PC-3 (cell line): ENCODE measurements around the gene ANKS1B. TPM values are rescaled to one million over a fixed set of nuclear protein-coding genes. Genes with fewer than 3 reads are reported as not detected.

Experiments
- ATAC-seq: fragments of 200-7000 bp; cut with Tn5 transposase; 2 replicates; pipeline ENCODE4 v1.9.1; 2020; ENCODE audit warnings: mild to moderate bottlenecking, moderate library complexity
- BruUV-seq: library from RNA; stranded (reverse); fragments of 400-500 nt; replicated peaks from 2 replicates; lab custom pipeline; 2021; lab: Mats Ljungman, UMichigan
- CTCF ChIA-PET: fragments of 300-600 bp; sonication (Branson Sonifier 250); formaldehyde crosslinking; loops from one replicate; lab custom pipeline; 2022; ENCODE audit warnings: antibody characterized with exemption; lab: Charles Lee
- POLR2A ChIA-PET: fragments of 300-600 bp; sonication (Branson Sonifier 250); formaldehyde crosslinking; loops from one replicate; lab custom pipeline; 2022; ENCODE audit warnings: antibody characterized with exemption; ENCODE audit not compliant: unreplicated experiment; lab: Charles Lee
- DNase-seq: peaks from one replicate; pipeline ENCODE4 v3.0.0-alpha.2; 2015
- H2AFZ ChIP-seq: fragments of 300-600 bp; sonication (generic); 2 replicates; pipeline ENCODE4 v1.6.0; 2016; ENCODE audit warnings: antibody characterized with exemption, low read length
- H3F3A ChIP-seq: fragments of 300-600 bp; sonication (generic); one replicate; pipeline ENCODE4 v1.6.0; 2017; ENCODE audit warnings: antibody characterized with exemption, low read length, control low read depth, mild to moderate bottlenecking; ENCODE audit not compliant: unreplicated experiment
- H3K27ac ChIP-seq: fragments of 300-600 bp; sonication (generic); 2 replicates; pipeline ENCODE4 v1.5.1; 2016; ENCODE audit warnings: mild to moderate bottlenecking, low read length
- H3K27me3 ChIP-seq: fragments of 300-600 bp; sonication (generic); 2 replicates; pipeline ENCODE4 v1.6.1; 2016; ENCODE audit warnings: low read length, mixed read lengths
- H3K36me3 ChIP-seq: fragments of 300-600 bp; sonication (generic); 2 replicates; pipeline ENCODE4 v1.6.1; 2016; ENCODE audit warnings: low read depth, mixed run types, low read length, mixed read lengths
- H3K4me1 ChIP-seq: fragments of 300-600 bp; sonication (generic); 2 replicates; pipeline ENCODE4 v1.5.1; 2016; ENCODE audit warnings: low read length; ENCODE audit not compliant: insufficient read depth
- H3K4me2 ChIP-seq: fragments of 300-600 bp; sonication (generic); 2 replicates; pipeline ENCODE4 v1.6.0; 2016; ENCODE audit warnings: low read length
- H3K4me3 ChIP-seq: fragments of 300-600 bp; sonication (generic); 2 replicates; pipeline ENCODE4 v1.5.1; 2016; ENCODE audit warnings: mild to moderate bottlenecking, low read length, mixed read lengths
- H3K79me2 ChIP-seq: fragments of 300-600 bp; sonication (generic); 2 replicates; pipeline ENCODE4 v1.6.1; 2017; ENCODE audit warnings: low read length, mixed read lengths
- H3K9ac ChIP-seq: fragments of 300-600 bp; sonication (generic); 2 replicates; pipeline ENCODE4 v1.6.0; 2016; ENCODE audit warnings: mild to moderate bottlenecking, low read length
- H3K9me2 ChIP-seq: fragments of 300-600 bp; sonication (generic); replicated peaks from 2 replicates; pipeline ENCODE4 v1.6.1; 2016; ENCODE audit warnings: mixed run types, low read length, mixed read lengths
- H3K9me3 ChIP-seq: fragments of 300-600 bp; sonication (generic); 2 replicates; pipeline ENCODE4 v1.6.1; 2016; ENCODE audit warnings: low read length, mixed read lengths
- H4K20me1 ChIP-seq: fragments of 300-600 bp; sonication (generic); 2 replicates; pipeline ENCODE4 v1.6.1; 2016; ENCODE audit warnings: low read length, mixed read lengths
- EZH2 ChIP-seq: fragments of 300-600 bp; sonication (generic); IDR thresholded peaks from one replicate; pipeline ENCODE4 v1.6.1; 2017; ENCODE audit warnings: antibody characterized with exemption, mild to moderate bottlenecking, low read length; ENCODE audit not compliant: unreplicated experiment
- EZH2phosphoT487 ChIP-seq: fragments of 300-600 bp; sonication (generic); IDR thresholded peaks from 2 replicates; pipeline ENCODE4 v1.6.1; 2018; ENCODE audit warnings: mild to moderate bottlenecking, antibody characterized with exemption, low read length, borderline replicate concordance
- intact Hi-C: fragments of 100-400 bp; cut with micrococcal nuclease; formaldehyde crosslinking; loops from 2 replicates; pipeline ENCODE4 v1.9.0; 2023
- total RNA-seq: library from RNA; depleted of rRNA; stranded (reverse); fragments of >200 nt; gene quantifications from 2 replicates; pipeline ENCODE4 v1.2.3, GENCODE V29; 2014
- TF ChIP-seq, protein P1 (sequence below): fragments of 300-600 bp; sonication (generic); conservative IDR thresholded peaks from 2 replicates; pipeline ENCODE4 v1.5.1; 2017; ENCODE audit warnings: antibody characterized with exemption, low read depth, mild to moderate bottlenecking, low read length

Gene ANKS1B
- total RNA-seq, 1 experiment from 2014 or later: 0.07 TPM

DNA sequence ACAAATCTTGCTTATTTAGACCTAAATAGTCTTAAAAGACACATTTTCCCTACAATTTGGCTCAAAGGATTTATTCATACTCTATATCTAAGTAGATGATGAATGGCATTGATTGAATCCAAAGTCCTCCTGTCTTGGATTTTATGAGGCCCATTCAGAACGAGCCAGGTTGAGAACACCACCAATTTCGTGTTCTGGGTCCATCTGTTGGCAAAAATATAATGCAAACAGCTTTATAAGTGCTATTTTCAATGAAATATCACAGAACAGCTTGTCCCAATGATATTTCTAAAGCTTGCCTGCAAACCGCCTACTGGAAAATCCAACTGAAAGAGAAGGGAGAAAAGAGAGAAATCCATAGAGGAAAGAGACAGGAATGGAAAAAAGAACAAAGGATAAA is 542.0 kb downstream of the ANKS1B start:
- TF ChIP-seq EZH2phosphoT487 (no peak), EZH2 (no peak)
- TF ChIP-seq, protein P1, sequence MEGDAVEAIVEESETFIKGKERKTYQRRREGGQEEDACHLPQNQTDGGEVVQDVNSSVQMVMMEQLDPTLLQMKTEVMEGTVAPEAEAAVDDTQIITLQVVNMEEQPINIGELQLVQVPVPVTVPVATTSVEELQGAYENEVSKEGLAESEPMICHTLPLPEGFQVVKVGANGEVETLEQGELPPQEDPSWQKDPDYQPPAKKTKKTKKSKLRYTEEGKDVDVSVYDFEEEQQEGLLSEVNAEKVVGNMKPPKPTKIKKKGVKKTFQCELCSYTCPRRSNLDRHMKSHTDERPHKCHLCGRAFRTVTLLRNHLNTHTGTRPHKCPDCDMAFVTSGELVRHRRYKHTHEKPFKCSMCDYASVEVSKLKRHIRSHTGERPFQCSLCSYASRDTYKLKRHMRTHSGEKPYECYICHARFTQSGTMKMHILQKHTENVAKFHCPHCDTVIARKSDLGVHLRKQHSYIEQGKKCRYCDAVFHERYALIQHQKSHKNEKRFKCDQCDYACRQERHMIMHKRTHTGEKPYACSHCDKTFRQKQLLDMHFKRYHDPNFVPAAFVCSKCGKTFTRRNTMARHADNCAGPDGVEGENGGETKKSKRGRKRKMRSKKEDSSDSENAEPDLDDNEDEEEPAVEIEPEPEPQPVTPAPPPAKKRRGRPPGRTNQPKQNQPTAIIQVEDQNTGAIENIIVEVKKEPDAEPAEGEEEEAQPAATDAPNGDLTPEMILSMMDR: no peak
- H3K27me3 ChIP-seq: no peaks in the 10 kb centered on the region
- H2AFZ ChIP-seq: no peak overlapping the region
- no peak overlapping the region for H3K9ac ChIP-seq
- no peaks in the 10 kb centered on the region for H3K9me2 ChIP-seq
- no peak overlapping the region for H3K27ac ChIP-seq
- ChIA-PET CTCF (no interaction called here), POLR2A (no interaction called here)
- ATAC-seq (no peak), DNase-seq (no peak)
- H4K20me1 ChIP-seq: no peaks in the 10 kb centered on the region
- peaks cover 16% of the 10 kb centered on the region for H3K4me1 ChIP-seq
- H3K36me3 ChIP-seq: no peaks in the 10 kb centered on the region
- H3K9me3 ChIP-seq: 0 out of 2 replicates have a peak, but pooled peaks cover 8% of the 10 kb centered on the region
- no peaks in the 10 kb centered on the region for H3K79me2 ChIP-seq
- no peak overlapping the region for H3K4me2 ChIP-seq
- H3K4me3 ChIP-seq: no peak overlapping the region
- H3F3A ChIP-seq: no peaks in the 10 kb centered on the region
- no TSS peak for BruUV-seq
- intact Hi-C loops: no loop called here

DNA sequence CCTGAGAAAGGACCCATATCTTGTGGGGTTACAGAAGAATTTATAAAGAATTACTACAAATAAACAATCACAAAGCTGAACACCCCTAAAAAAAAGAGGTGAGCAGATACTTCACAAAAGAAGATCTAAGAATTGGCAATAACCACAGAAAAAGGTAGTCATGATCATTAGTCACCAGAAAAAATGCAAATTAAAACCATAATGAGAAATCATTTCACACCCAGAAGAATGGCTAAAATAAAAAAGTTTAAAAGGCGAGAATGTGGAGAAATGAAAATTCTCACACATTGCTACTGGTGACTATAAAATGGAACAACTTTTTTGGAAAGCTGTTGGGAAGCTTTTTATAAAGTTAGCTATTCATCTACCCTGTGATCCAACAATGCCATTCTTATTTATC is 545.3 kb downstream of the ANKS1B start:
- POLR2A ChIA-PET: no interaction called here
- intact Hi-C loops: no loop called here
- CTCF ChIA-PET: no interaction called here
- H3K4me1 ChIP-seq: peaks cover 4% of the 10 kb centered on the region; the same call in 1 of the 2 replicates
- no peak for DNase-seq
- H3K9me2 ChIP-seq: no peaks in the 10 kb centered on the region
- H2AFZ ChIP-seq: no peak overlapping the region
- no peaks in the 10 kb centered on the region for H3K79me2 ChIP-seq
- BruUV-seq: no TSS peak
- no peak for ATAC-seq
- H3K27me3 ChIP-seq: no peaks in the 10 kb centered on the region
- H3K36me3 ChIP-seq: no peaks in the 10 kb centered on the region
- no peaks in the 10 kb centered on the region for H4K20me1 ChIP-seq
- no peak overlapping the region for H3K4me3 ChIP-seq
- H3K27ac ChIP-seq: no peak overlapping the region
- no peak overlapping the region for H3K9ac ChIP-seq
- H3K9me3 ChIP-seq: 0 out of 2 replicates have a peak, but pooled peaks cover 8% of the 10 kb centered on the region
- H3K4me2 ChIP-seq: no peak overlapping the region
- no peak for TF ChIP-seq EZH2
- TF ChIP-seq, protein P1: no peak
- no peak for TF ChIP-seq EZH2phosphoT487
- H3F3A ChIP-seq: no peaks in the 10 kb centered on the region

DNA sequence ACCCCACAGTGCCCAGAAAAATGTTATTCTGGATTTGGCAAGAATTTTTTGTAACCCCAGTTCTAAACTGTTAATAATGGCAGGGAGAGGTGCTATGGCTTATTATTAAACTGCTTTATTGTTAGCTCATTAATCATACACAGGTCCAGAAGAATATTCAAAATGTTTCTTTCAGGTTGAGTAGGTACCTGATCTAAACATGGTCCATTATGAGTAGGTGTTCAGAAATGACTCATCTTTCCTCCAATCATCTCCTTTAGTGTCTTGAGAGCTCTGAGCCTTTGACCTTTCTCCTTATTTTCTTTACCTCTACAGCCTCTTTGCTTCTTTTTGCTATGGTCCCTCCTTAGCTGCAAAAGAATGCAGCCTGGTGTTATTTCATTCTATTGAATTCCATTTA is 548.2 kb downstream of the ANKS1B start:
- no peaks in the 10 kb centered on the region for H3K27me3 ChIP-seq
- no peak overlapping the region for H3K4me2 ChIP-seq
- POLR2A ChIA-PET: no interaction called here
- TF ChIP-seq EZH2phosphoT487: no peak
- H3K9me3 ChIP-seq: 0 out of 2 replicates have a peak, but pooled peaks cover 8% of the 10 kb centered on the region
- no peaks in the 10 kb centered on the region for H3F3A ChIP-seq
- no TSS peak for BruUV-seq
- CTCF ChIA-PET: no interaction called here
- H3K9ac ChIP-seq: no peak overlapping the region
- H3K4me3 ChIP-seq: no peak overlapping the region
- H2AFZ ChIP-seq: no peak overlapping the region
- intact Hi-C loops: no loop called here
- no peak for ATAC-seq
- no peaks in the 10 kb centered on the region for H3K9me2 ChIP-seq
- no peaks in the 10 kb centered on the region for H4K20me1 ChIP-seq
- H3K27ac ChIP-seq: no peak overlapping the region
- no peaks in the 10 kb centered on the region for H3K79me2 ChIP-seq
- no peak for DNase-seq
- no peaks in the 10 kb centered on the region for H3K36me3 ChIP-seq
- no peaks in the 10 kb centered on the region for H3K4me1 ChIP-seq
